IMR-90 (cell line): ENCODE measurements around the gene PRSS16. TPM values are rescaled to one million over a fixed set of nuclear protein-coding genes. Genes with fewer than 3 reads are reported as not detected.

ENCODE experiments used
- ATAC-seq: fragments of 200-7000 bp; cut with Tn5 transposase; 2 replicates; pipeline ENCODE4 v1.9.1; 2020; ENCODE audit warnings: low read depth, mild to moderate bottlenecking, moderate library complexity
- BruUV-seq: library from RNA; stranded (reverse); fragments of 400-500 nt; replicated peaks from 2 replicates; lab custom pipeline; 2021; lab: Mats Ljungman, UMichigan
- CTCF ChIA-PET: fragments of 300-600 bp; formaldehyde crosslinking; extraction: SDS; loops from one replicate; lab custom pipeline; 2021; ENCODE audit warnings: antibody characterized with exemption; lab: Yijun Ruan, JAX
- POLR2A ChIA-PET: fragments of 300-600 bp; sonication (Branson Sonifier 250); formaldehyde crosslinking; loops from one replicate; lab custom pipeline; 2022; ENCODE audit warnings: antibody characterized with exemption; ENCODE audit not compliant: unreplicated experiment; lab: Charles Lee
- DNase-seq: peaks from one replicate; pipeline ENCODE4 v3.0.0; 2013
- H2AFZ ChIP-seq: replicated peaks from 2 replicates; pipeline ENCODE3; 2013; ENCODE audit warnings: low read length, mild to moderate bottlenecking; ENCODE audit not compliant: poor library complexity
- H2AK5ac ChIP-seq: 2 replicates; pipeline ENCODE4 v1.6.1; 2013; ENCODE audit warnings: low read depth, low read length, inconsistent platforms
- H2AK9ac ChIP-seq: replicated peaks from 2 replicates; pipeline ENCODE3; 2013; ENCODE audit warnings: mild to moderate bottlenecking, low read depth, low read length, moderate library complexity; ENCODE audit not compliant: poor library complexity
- H2BK120ac ChIP-seq: 2 replicates; pipeline ENCODE4 v1.6.1; 2013; ENCODE audit warnings: low read depth, low read length, inconsistent platforms
- H2BK15ac ChIP-seq: 3 replicates; pipeline ENCODE4 v1.6.1; 2013; ENCODE audit warnings: low read depth, low read length, inconsistent platforms
- H2BK20ac ChIP-seq: 2 replicates; pipeline ENCODE4 v1.6.1; 2013; ENCODE audit warnings: low read depth, mild to moderate bottlenecking, inconsistent platforms, low read length, moderate library complexity
- H2BK5ac ChIP-seq: 2 replicates; pipeline ENCODE4 v1.6.1; 2013; ENCODE audit warnings: mild to moderate bottlenecking, low read depth, low read length, inconsistent platforms; ENCODE audit not compliant: poor library complexity, severe bottlenecking
- H3K14ac ChIP-seq: replicated peaks from 2 replicates; pipeline ENCODE4 v1.6.1; 2013; ENCODE audit warnings: low read depth, low read length, inconsistent platforms
- H3K18ac ChIP-seq: 2 replicates; pipeline ENCODE4 v1.6.1; 2013; ENCODE audit warnings: low read depth, low read length, control low read depth
- H3K23ac ChIP-seq: 2 replicates; pipeline ENCODE4 v1.6.1; 2013; ENCODE audit warnings: low read depth, low read length, inconsistent platforms
- H3K27ac ChIP-seq: 2 replicates; pipeline ENCODE4 v1.5.1; 2013; ENCODE audit warnings: mild to moderate bottlenecking, control low read depth, low read length; ENCODE audit not compliant: insufficient read depth
- H3K27me3 ChIP-seq: 2 replicates; pipeline ENCODE4 v1.6.1; 2013; ENCODE audit warnings: low read length; ENCODE audit not compliant: control insufficient read depth, insufficient read depth
- H3K36me3 ChIP-seq: 2 replicates; pipeline ENCODE4 v1.6.1; 2013; ENCODE audit warnings: low read length, mixed read lengths; ENCODE audit not compliant: control insufficient read depth, insufficient read depth
- H3K4ac ChIP-seq: 2 replicates; pipeline ENCODE4 v1.6.1; 2013; ENCODE audit warnings: low read depth, low read length, inconsistent platforms
- H3K4me1 ChIP-seq: 2 replicates; pipeline ENCODE4 v1.6.1; 2013; ENCODE audit warnings: low read length, mixed read lengths; ENCODE audit not compliant: control insufficient read depth, insufficient read depth
- H3K4me2 ChIP-seq: 2 replicates; pipeline ENCODE4 v1.6.1; 2013; ENCODE audit warnings: low read depth, mild to moderate bottlenecking, control low read depth, low read length, moderate library complexity
- H3K4me3 ChIP-seq: 2 replicates; pipeline ENCODE4 v1.5.1; 2013; ENCODE audit warnings: low read depth, mild to moderate bottlenecking, control low read depth, low read length, moderate library complexity; ENCODE audit not compliant: insufficient read depth
- H3K56ac ChIP-seq: 2 replicates; pipeline ENCODE4 v1.6.1; 2013; ENCODE audit warnings: low read length, inconsistent platforms; ENCODE audit not compliant: insufficient read depth; ENCODE audit errors: extremely low read depth
- H3K79me1 ChIP-seq, 2 experiments: 2 replicates each; pipeline ENCODE4 v1.6.1; 2013; ENCODE audit warnings: low read length in 2 of 2, inconsistent platforms in 1 of 2, low read depth in 1 of 2
- H3K9ac ChIP-seq: 2 replicates; pipeline ENCODE4 v1.6.1; 2013; ENCODE audit warnings: low read depth, low read length, control low read depth
- H3K9me1 ChIP-seq: 2 replicates; pipeline ENCODE4 v1.6.1; 2013; ENCODE audit warnings: low read length, inconsistent platforms; ENCODE audit not compliant: insufficient read depth
- H3K9me3 ChIP-seq: 2 replicates; pipeline ENCODE4 v1.6.1; 2013; ENCODE audit warnings: low read length; ENCODE audit not compliant: control insufficient read depth, insufficient read depth
- H4K20me1 ChIP-seq: 2 replicates; pipeline ENCODE4 v1.6.1; 2013; ENCODE audit warnings: low read length, inconsistent platforms; ENCODE audit not compliant: insufficient read depth
- H4K5ac ChIP-seq: 2 replicates; pipeline ENCODE4 v1.6.1; 2013; ENCODE audit warnings: mild to moderate bottlenecking, low read depth, low read length, control low read depth
- H4K8ac ChIP-seq, 2 experiments: 2 replicates each; pipeline ENCODE4 v1.6.1; 2013; ENCODE audit warnings: low read depth in 2 of 2, low read length in 2 of 2, control low read depth in 1 of 2, inconsistent platforms in 1 of 2
- H4K91ac ChIP-seq: 2 replicates; pipeline ENCODE4 v1.6.1; 2013; ENCODE audit warnings: low read depth, low read length, inconsistent platforms; ENCODE audit not compliant: insufficient read depth
- BHLHE40 ChIP-seq: fragments of 150-350 bp; IDR thresholded peaks from 2 replicates; pipeline ENCODE4 v1.6.1; 2016; ENCODE audit warnings: mild to moderate bottlenecking, low read depth, low read length
- CEBPB ChIP-seq: IDR thresholded peaks from 2 replicates; pipeline ENCODE4 v1.6.1; 2012; ENCODE audit warnings: low read depth, low read length, improper control_type of control experiment
- FOS ChIP-seq: fragments of 150-350 bp; IDR thresholded peaks from 2 replicates; pipeline ENCODE4 v1.6.1; 2016; ENCODE audit warnings: low read depth, low read length
- MAFK ChIP-seq: IDR thresholded peaks from 2 replicates; pipeline ENCODE4 v1.6.1; 2012; ENCODE audit warnings: low read depth, low read length, improper control_type of control experiment
- MAZ ChIP-seq: IDR thresholded peaks from 2 replicates; pipeline ENCODE4 v1.6.1; 2012; ENCODE audit warnings: low read depth, mild to moderate bottlenecking, low read length, improper control_type of control experiment, moderate library complexity, borderline replicate concordance
- MXI1 ChIP-seq: IDR thresholded peaks from 2 replicates; pipeline ENCODE4 v1.6.1; 2012; ENCODE audit warnings: low read depth, mild to moderate bottlenecking, low read length, moderate library complexity, borderline replicate concordance
- POLR2A ChIP-seq: IDR thresholded peaks from 2 replicates; pipeline ENCODE4 v1.6.1; 2012; ENCODE audit warnings: mild to moderate bottlenecking, low read depth, low read length
- RAD21 ChIP-seq: IDR thresholded peaks from 2 replicates; pipeline ENCODE4 v1.6.1; 2012; ENCODE audit warnings: low read length, improper control_type of control experiment
- RCOR1 ChIP-seq: IDR thresholded peaks from 2 replicates; pipeline ENCODE4 v1.6.1; 2012; ENCODE audit warnings: mild to moderate bottlenecking, low read length, improper control_type of control experiment; ENCODE audit not compliant: insufficient replicate concordance
- RFX5 ChIP-seq: IDR thresholded peaks from 2 replicates; pipeline ENCODE4 v1.8.0; 2012; ENCODE audit warnings: low read depth, mild to moderate bottlenecking, low read length, moderate library complexity
- SMC3 ChIP-seq: fragments of 150-350 bp; IDR thresholded peaks from 2 replicates; pipeline ENCODE4 v1.6.1; 2016; ENCODE audit warnings: low read depth, mild to moderate bottlenecking, antibody characterized with exemption, low read length, moderate library complexity
- WGBS, 2 experiments: methylation state at CpG; one replicate each; pipeline versions ENCODE4 v1.1.5 to v1.1.7; 2013; ENCODE audit warnings: missing lambda C conversion rate in 2 of 2; ENCODE audit not compliant: insufficient read length in 1 of 2; ENCODE audit errors: extremely low coverage in 2 of 2; 5-methylcytosine and 5-hydroxymethylcytosine counted together
- dilution Hi-C: fragments of 300-500 bp; cut with HindIII; formaldehyde crosslinking; loops from one replicate; pipeline ENCODE4 v1.14.3; 2018; ENCODE audit warnings: low sequenced_read_pairs; ENCODE audit not compliant: unreplicated experiment
- in situ Hi-C: fragments of 300-500 bp; cut with MboI; formaldehyde crosslinking; loops from 3 replicates; pipeline ENCODE4 v1.14.3; 2019; ENCODE audit warnings: low sequenced_read_pairs, inconsistent platforms, mixed read lengths
- intact Hi-C: fragments of 100-400 bp; cut with micrococcal nuclease; formaldehyde crosslinking; loops from 2 replicates; pipeline ENCODE4 v1.10.0; 2022
- polyA plus RNA-seq, 3 experiments: library from polyadenylated mRNA; depleted of rRNA; stranded (reverse); fragments of >200 nt; gene quantifications; 2 replicates each; pipeline ENCODE4 v1.2.3, GENCODE V29; 2012; ENCODE audit warnings: low replicate concordance in 1 of 3
- total RNA-seq: library from RNA; depleted of rRNA; stranded (reverse); fragments of >200 nt; gene quantifications from 2 replicates; pipeline ENCODE4 v1.2.3, GENCODE V29; 2012
- TF ChIP-seq, protein P1 (sequence below): fragments of 150-350 bp; IDR thresholded peaks from 2 replicates; pipeline ENCODE4 v1.6.1; 2016; ENCODE audit warnings: low read depth, mild to moderate bottlenecking, low read length, moderate library complexity, borderline replicate concordance
- TF ChIP-seq, protein P2 (sequence below): fragments of 150-350 bp; IDR thresholded peaks from 2 replicates; pipeline ENCODE4 v1.6.1; 2017; ENCODE audit warnings: mild to moderate bottlenecking, antibody characterized with exemption, low read length, low read depth

PRSS16 gene
- total and polyA plus RNA-seq, 2 of the 4 experiments (the other 2 are of a cell fraction): 0.39 TPM; not detected in 1

DNA sequence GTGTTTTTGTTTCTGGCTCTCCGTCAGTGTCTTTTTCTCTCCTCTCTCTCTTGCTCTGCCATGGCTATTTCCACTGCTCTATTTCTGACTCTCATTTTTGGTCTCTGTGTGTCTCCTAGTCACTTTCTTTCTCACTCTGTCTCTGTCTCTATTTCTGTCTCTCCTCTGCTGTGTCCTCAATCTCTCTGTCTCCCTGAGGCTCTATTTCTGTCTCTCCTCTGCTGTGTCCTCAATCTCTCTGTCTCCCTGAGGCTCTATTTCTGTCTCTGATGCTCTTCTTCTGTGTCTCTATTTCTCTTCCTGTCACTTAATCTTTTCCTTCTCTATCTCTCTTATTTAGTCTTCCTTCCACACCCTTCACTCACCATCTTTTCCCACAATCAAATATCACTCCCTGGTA lies 8.4 kb downstream of the PRSS16 start:
- DNase-seq: no peak
- CTCF ChIA-PET: no interaction called here
- Histone ChIP-seq H2BK120ac (no peak overlapping the region), H3K23ac (no peak overlapping the region), H2AK5ac (no peak overlapping the region), H3K27me3 (peaks cover 25% of the 10 kb centered on the region), H3K9me1 (no peaks in the 10 kb centered on the region), H3K4me1 (peaks cover 2% of the 10 kb centered on the region; the same call in 1 of the 2 replicates), H4K8ac (no peak overlapping the region), H3K36me3 (no peaks in the 10 kb centered on the region), H3K9ac (no peak overlapping the region), H4K5ac (no peak overlapping the region), H4K20me1 (no peaks in the 10 kb centered on the region), H3K27ac (no peak overlapping the region), H3K14ac (no peak overlapping the region), H3K79me1 (no peaks in the 10 kb centered on the region), H2AK9ac (no peak overlapping the region), H3K18ac (no peak overlapping the region), H3K9me3 (no peaks in the 10 kb centered on the region), H3K4ac (no peak overlapping the region), H3K4me3 (no peak overlapping the region), H2AFZ (no peak overlapping the region), H3K4me2 (no peak overlapping the region), H2BK5ac (no peak overlapping the region), H2BK20ac (no peak overlapping the region), H2BK15ac (no peak overlapping the region), H3K56ac (no peak overlapping the region), H4K91ac (no peak overlapping the region)
- ATAC-seq: no peak
- POLR2A ChIA-PET: no interaction called here
- intact Hi-C loops: no loop called here
- dilution Hi-C loops: no loop called here
- no CpG with 5 or more reads among the region's 1 CpG for WGBS, 2 experiments
- in situ Hi-C loops: no loop called here
- no TSS peak for BruUV-seq
- TF ChIP-seq RCOR1 (no peak), BHLHE40 (no peak), MXI1 (no peak), RFX5 (no peak), POLR2A (no peak), MAFK (no peak), RAD21 (no peak), FOS (no peak), SMC3 (no peak), MAZ (no peak), CEBPB (no peak)
- TF ChIP-seq, protein P1, sequence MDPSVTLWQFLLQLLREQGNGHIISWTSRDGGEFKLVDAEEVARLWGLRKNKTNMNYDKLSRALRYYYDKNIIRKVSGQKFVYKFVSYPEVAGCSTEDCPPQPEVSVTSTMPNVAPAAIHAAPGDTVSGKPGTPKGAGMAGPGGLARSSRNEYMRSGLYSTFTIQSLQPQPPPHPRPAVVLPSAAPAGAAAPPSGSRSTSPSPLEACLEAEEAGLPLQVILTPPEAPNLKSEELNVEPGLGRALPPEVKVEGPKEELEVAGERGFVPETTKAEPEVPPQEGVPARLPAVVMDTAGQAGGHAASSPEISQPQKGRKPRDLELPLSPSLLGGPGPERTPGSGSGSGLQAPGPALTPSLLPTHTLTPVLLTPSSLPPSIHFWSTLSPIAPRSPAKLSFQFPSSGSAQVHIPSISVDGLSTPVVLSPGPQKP: no peak
- TF ChIP-seq, protein P2, sequence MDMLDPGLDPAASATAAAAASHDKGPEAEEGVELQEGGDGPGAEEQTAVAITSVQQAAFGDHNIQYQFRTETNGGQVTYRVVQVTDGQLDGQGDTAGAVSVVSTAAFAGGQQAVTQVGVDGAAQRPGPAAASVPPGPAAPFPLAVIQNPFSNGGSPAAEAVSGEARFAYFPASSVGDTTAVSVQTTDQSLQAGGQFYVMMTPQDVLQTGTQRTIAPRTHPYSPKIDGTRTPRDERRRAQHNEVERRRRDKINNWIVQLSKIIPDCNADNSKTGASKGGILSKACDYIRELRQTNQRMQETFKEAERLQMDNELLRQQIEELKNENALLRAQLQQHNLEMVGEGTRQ: no peak
